Natural killer cell treated with Interleukin-12 subunit alpha and Interleukin-12 subunit beta and Interleukin-15 and Interleukin-18, amount 100 ng/mL, for 72 hours (primary cell): ENCODE results near the gene SNTG2. TPM values are rescaled to one million over a fixed set of nuclear protein-coding genes. Genes with fewer than 3 reads are reported as not detected.

Source experiments
- ATAC-seq, 2 donors: fragments of 150-1000 bp; cut with Tn5 transposase in 1 of 2; sonication (Bioruptor Pico), chemical (Tn5 transposase) in 1 of 2; 2 replicates each; pipeline ENCODE4 v1.10.0; 2021
- DNase-seq: peaks from one replicate; pipeline ENCODE4 v3.0.0; 2022; ENCODE audit warnings: low spot score
- H3K27ac Mint-ChIP-seq, 2 donors: 1 replicate in 1 of 2; 2 replicates in 1 of 2; pipeline ENCODE4 v1.8.0; 2022; ENCODE audit warnings: mixed read lengths in 2 of 2, mild to moderate bottlenecking in 1 of 2, moderate library complexity in 1 of 2
- H3K27me3 Mint-ChIP-seq, 2 donors: 1 replicate in 1 of 2; 2 replicates in 1 of 2; pipeline ENCODE4 v1.8.0; 2022; ENCODE audit warnings: mixed read lengths in 2 of 2
- H3K36me3 Mint-ChIP-seq: one replicate; pipeline ENCODE4 v1.8.0; 2022; ENCODE audit warnings: mixed read lengths
- H3K4me1 Mint-ChIP-seq, 2 donors: 1 replicate in 1 of 2; 2 replicates in 1 of 2; pipeline ENCODE4 v1.8.0; 2022; ENCODE audit warnings: low read depth in 2 of 2, mixed read lengths in 2 of 2, mild to moderate bottlenecking in 1 of 2
- H3K4me3 Mint-ChIP-seq: one replicate; pipeline ENCODE4 v1.8.0; 2022; ENCODE audit warnings: mixed read lengths
- H3K9me3 Mint-ChIP-seq: 2 replicates; pipeline ENCODE4 v1.8.0; 2022; ENCODE audit warnings: mixed read lengths
- total RNA-seq, 2 donors: library from RNA; stranded (reverse); gene quantifications; one replicate each; pipeline ENCODE4 v1.2.3, GENCODE V29; 2022

SNTG2 gene
- total RNA-seq, 2 donors from 2014 or later = 0.31 TPM; not detected in 1

- Mint-ChIP-seq H3K27ac (no peak overlapping the region), H3K4me1 (peaks cover 6 to 9% of the 10 kb centered on the region in 2 donors), H3K4me3 (no peak overlapping the region)
Measured at GRCh38 chr2:1136067-1136466, 185.4 kb downstream of the SNTG2 start.

GRCh38 chr2:1136846-1137245, 186.2 kb downstream of the SNTG2 start:
- H3K36me3 Mint-ChIP-seq = no peaks in the 10 kb centered on the region
- DNase-seq (no peak), ATAC-seq (no peak)
- no peaks in the 10 kb centered on the region for H3K9me3 Mint-ChIP-seq
- H3K27me3 Mint-ChIP-seq = peaks cover 15 to 20% of the 10 kb centered on the region in 2 donors
- H3K4me1 Mint-ChIP-seq = peaks cover 6 to 9% of the 10 kb centered on the region in 2 donors
- H3K27ac Mint-ChIP-seq = no peak overlapping the region
- H3K4me3 Mint-ChIP-seq = no peak overlapping the region

More at GRCh38 chr2:1136067-1136466, 185.4 kb downstream of the SNTG2 start:
- DNase-seq (no peak), ATAC-seq (no peak)
- Mint-ChIP-seq H3K27me3 (peaks cover 18 to 20% of the 10 kb centered on the region in 2 donors), H3K36me3 (no peaks in the 10 kb centered on the region), H3K9me3 (no peaks in the 10 kb centered on the region)

- ATAC-seq = peak in 1 of 2 donors; percentile 50
- no peak for DNase-seq
- no peaks in the 10 kb centered on the region for H3K9me3 Mint-ChIP-seq
- H3K36me3 Mint-ChIP-seq = no peaks in the 10 kb centered on the region
- peaks cover 15 to 20% of the 10 kb centered on the region in 2 donors for H3K27me3 Mint-ChIP-seq
- H3K4me1 Mint-ChIP-seq = peaks cover 6 to 9% of the 10 kb centered on the region in 2 donors
- H3K4me3 Mint-ChIP-seq = no peak overlapping the region
- no peak overlapping the region for H3K27ac Mint-ChIP-seq
Measured at GRCh38 chr2:1137264-1137663, 186.6 kb downstream of the SNTG2 start.

- no peak for DNase-seq
- Mint-ChIP-seq H3K36me3 (no peaks in the 10 kb centered on the region), H3K4me3 (no peak overlapping the region), H3K9me3 (no peaks in the 10 kb centered on the region), H3K27me3 (peaks cover 15 to 17% of the 10 kb centered on the region in 2 donors), H3K4me1 (peaks cover 6 to 9% of the 10 kb centered on the region in 2 donors), H3K27ac (no peak overlapping the region)
- ATAC-seq = no peak
Measured at GRCh38 chr2:1137913-1138391, 187.3 kb downstream of the SNTG2 start.

GRCh38 chr2:1140389-1141003, 189.8 kb downstream of the SNTG2 start:
- ATAC-seq (peak; percentile 67 to 73), DNase-seq (peak; percentile 66)
- H3K4me3 Mint-ChIP-seq = no peak overlapping the region
- H3K27me3 Mint-ChIP-seq = peaks cover 11 to 16% of the 10 kb centered on the region in 2 donors
- peaks cover 4% of the 10 kb centered on the region for H3K9me3 Mint-ChIP-seq
- H3K36me3 Mint-ChIP-seq = no peaks in the 10 kb centered on the region
- H3K27ac Mint-ChIP-seq = no peak overlapping the region
- peaks cover 0 to 5% of the 10 kb centered on the region in 2 donors for H3K4me1 Mint-ChIP-seq

- H3K36me3 Mint-ChIP-seq = no peaks in the 10 kb centered on the region
- H3K9me3 Mint-ChIP-seq = peaks cover 4% of the 10 kb centered on the region
- H3K27ac Mint-ChIP-seq = no peak overlapping the region
Measured at GRCh38 chr2:1141079-1141478, 190.4 kb downstream of the SNTG2 start.

GRCh38 chr2:1143129-1143528, 192.5 kb downstream of the SNTG2 start:
- no peak overlapping the region for H3K4me3 Mint-ChIP-seq
- no peak for DNase-seq
- peaks cover 4% of the 10 kb centered on the region for H3K9me3 Mint-ChIP-seq
- no peak for ATAC-seq
- H3K4me1 Mint-ChIP-seq = peaks cover 0 to 3% of the 10 kb centered on the region in 2 donors
- peaks cover 6 to 9% of the 10 kb centered on the region in 2 donors for H3K27me3 Mint-ChIP-seq
- H3K27ac Mint-ChIP-seq = no peak overlapping the region
- H3K36me3 Mint-ChIP-seq = no peaks in the 10 kb centered on the region

More at GRCh38 chr2:1141079-1141478, 190.4 kb downstream of the SNTG2 start:
- Mint-ChIP-seq H3K4me1 (peaks cover 0 to 5% of the 10 kb centered on the region in 2 donors), H3K27me3 (peaks cover 9 to 13% of the 10 kb centered on the region in 2 donors), H3K4me3 (no peak overlapping the region)
- DNase-seq (no peak), ATAC-seq (no peak)

GRCh38 chr2:1147873-1148612, 197.4 kb downstream of the SNTG2 start:
- ATAC-seq = peak in 1 of 2 donors; percentile 32
- Mint-ChIP-seq H3K27ac (no peak overlapping the region), H3K36me3 (no peaks in the 10 kb centered on the region), H3K4me1 (no peaks in the 10 kb centered on the region), H3K27me3 (peaks cover 9 to 21% of the 10 kb centered on the region in 2 donors), H3K9me3 (peaks cover 4% of the 10 kb centered on the region), H3K4me3 (no peak overlapping the region)
- DNase-seq = no peak

GRCh38 chr2:1150724-1151511, 200.3 kb downstream of the SNTG2 start:
- ATAC-seq (peak in 1 of 2 donors; percentile 39), DNase-seq (no peak)
- no peak overlapping the region for H3K4me3 Mint-ChIP-seq
- no peaks in the 10 kb centered on the region for H3K9me3 Mint-ChIP-seq
- H3K27ac Mint-ChIP-seq = no peak overlapping the region
- H3K27me3 Mint-ChIP-seq = peaks cover 9 to 12% of the 10 kb centered on the region in 2 donors
- H3K4me1 Mint-ChIP-seq = no peaks in the 10 kb centered on the region
- no peaks in the 10 kb centered on the region for H3K36me3 Mint-ChIP-seq

GRCh38 chr2:1152375-1152774, 201.7 kb downstream of the SNTG2 start:
- no peak for ATAC-seq
- Mint-ChIP-seq H3K9me3 (no peaks in the 10 kb centered on the region), H3K4me3 (no peak overlapping the region), H3K36me3 (no peaks in the 10 kb centered on the region), H3K4me1 (no peaks in the 10 kb centered on the region), H3K27ac (no peak overlapping the region), H3K27me3 (peaks cover 9 to 12% of the 10 kb centered on the region in 2 donors)
- no peak for DNase-seq

GRCh38 chr2:1153920-1154319, 203.3 kb downstream of the SNTG2 start:
- DNase-seq = no peak
- no peaks in the 10 kb centered on the region for H3K9me3 Mint-ChIP-seq
- H3K4me1 Mint-ChIP-seq = no peaks in the 10 kb centered on the region
- no peaks in the 10 kb centered on the region for H3K36me3 Mint-ChIP-seq
- no peak overlapping the region for H3K27ac Mint-ChIP-seq
- peaks cover 5% of the 10 kb centered on the region in 2 donors for H3K27me3 Mint-ChIP-seq
- no peak overlapping the region for H3K4me3 Mint-ChIP-seq
- ATAC-seq = no peak

GRCh38 chr2:1154710-1155594, 204.3 kb downstream of the SNTG2 start:
- Mint-ChIP-seq H3K36me3 (no peaks in the 10 kb centered on the region), H3K4me1 (no peaks in the 10 kb centered on the region), H3K27me3 (peaks cover 0 to 2% of the 10 kb centered on the region in 2 donors), H3K27ac (no peak overlapping the region), H3K9me3 (no peaks in the 10 kb centered on the region), H3K4me3 (no peak overlapping the region)
- ATAC-seq = peak in 1 of 2 donors; percentile 56
- DNase-seq = no peak

GRCh38 chr2:1156059-1156458, 205.4 kb downstream of the SNTG2 start:
- DNase-seq = no peak
- no peaks in the 10 kb centered on the region for H3K27me3 Mint-ChIP-seq
- H3K27ac Mint-ChIP-seq = no peak overlapping the region
- ATAC-seq = no peak
- no peaks in the 10 kb centered on the region for H3K9me3 Mint-ChIP-seq
- H3K4me1 Mint-ChIP-seq = peaks cover 0 to 3% of the 10 kb centered on the region in 2 donors
- no peaks in the 10 kb centered on the region for H3K36me3 Mint-ChIP-seq
- no peak overlapping the region for H3K4me3 Mint-ChIP-seq
